ENCODE data around the gene COX5A. TPM values are rescaled to one million over a fixed set of nuclear protein-coding genes. Genes with fewer than 3 reads are reported as not detected.

COX5A gene
- 100 to 1,000 TPM; 817 to 989 TPM for total RNA-seq
- long read RNA-seq, transcript COX5A-201 (5 exons, 1,268 nt), result major isoform, 80 of 87 reads
- long read RNA-seq, partial matches to known transcripts, result 1 of 87 reads
- long read RNA-seq, other reads (novel, unspliced or antisense), result 2 of 87 reads

- intact Hi-C loops (cut with DNase I), result loop anchor here in 1 of 2 donors (5.0 kb wide), 1 partner anchor 155 kb away; the partner anchor contains the start of gene CSK
- DNase-seq (peak; percentile 95), ATAC-seq (peak; percentile 99)
These were observed at the start of gene COX5A for GRCh38 chr15:74937590-74938371. TSS of gene COX5A (minus strand) at chr15:74938073. CDS start at chr15:74938014, 59 bp downstream.

GRCh38 chr15:74983725-74984231 is 45.9 kb upstream of the COX5A start:
- DNase-seq (no peak), ATAC-seq (no peak)
- intact Hi-C loops (cut with DNase I), result no loop called here

- ATAC-seq, result no peak
- intact Hi-C loops (cut with DNase I), result no loop called here
- DNase-seq, result no peak
These were observed 44.3 kb upstream of the COX5A start for GRCh38 chr15:74982183-74982582.

- DNase-seq, result no peak
- intact Hi-C loops (cut with DNase I), result no loop called here
- ATAC-seq, result no peak
These were observed 40.6 kb upstream of the COX5A start for GRCh38 chr15:74978503-74978902.

- DNase-seq, result no peak
- ATAC-seq, result no peak
- intact Hi-C loops (cut with DNase I), result no loop called here
These were observed 40.2 kb upstream of the COX5A start for GRCh38 chr15:74978077-74978476.

- intact Hi-C loops (cut with DNase I), result no loop called here
- ATAC-seq (no peak), DNase-seq (no peak)
These were observed 39.7 kb upstream of the COX5A start for GRCh38 chr15:74977599-74977998.

- ATAC-seq (no peak), DNase-seq (no peak)
- intact Hi-C loops (cut with DNase I), result no loop called here
These were observed 38.3 kb upstream of the COX5A start for GRCh38 chr15:74976159-74976558.

- ATAC-seq (no peak), DNase-seq (no peak)
- intact Hi-C loops (cut with DNase I), result no loop called here
These were observed 29.8 kb upstream of the COX5A start for GRCh38 chr15:74967670-74968069.

- intact Hi-C loops (cut with DNase I), result no loop called here
- ATAC-seq, result peak; percentile 23 to 30
- DNase-seq, result no peak
These were observed 26.9 kb upstream of the COX5A start for GRCh38 chr15:74964794-74965193.

GRCh38 chr15:74963213-74963612 is 25.3 kb upstream of the COX5A start:
- DNase-seq, result no peak
- no peak for ATAC-seq
- intact Hi-C loops (cut with DNase I), result no loop called here

- no peak for DNase-seq
- intact Hi-C loops (cut with DNase I), result no loop called here
- no peak for ATAC-seq
These were observed 24.8 kb upstream of the COX5A start for GRCh38 chr15:74962671-74963070.

GRCh38 chr15:74962219-74962618 is 24.3 kb upstream of the COX5A start:
- no peak for DNase-seq
- intact Hi-C loops (cut with DNase I), result no loop called here
- no peak for ATAC-seq

- intact Hi-C loops (cut with DNase I), result no loop called here
- DNase-seq, result no peak
- no peak for ATAC-seq
These were observed 23.7 kb upstream of the COX5A start for GRCh38 chr15:74961616-74962015.

- intact Hi-C loops (cut with DNase I), result no loop called here
- ATAC-seq, result no peak
- DNase-seq, result no peak
These were observed 23.2 kb upstream of the COX5A start for GRCh38 chr15:74960995-74961588.

- intact Hi-C loops (cut with DNase I), result no loop called here
- DNase-seq (no peak), ATAC-seq (no peak)
These were observed 22.4 kb upstream of the COX5A start for GRCh38 chr15:74960286-74960685.

GRCh38 chr15:74959586-74959939 is 21.7 kb upstream of the COX5A start:
- ATAC-seq (no peak), DNase-seq (no peak)
- intact Hi-C loops (cut with DNase I), result loop anchor here (10.0 kb wide), 1 partner anchor 325 kb away; no protein-coding TSS in a partner anchor

- intact Hi-C loops (cut with DNase I), result loop anchor here (10.0 kb wide), 1 partner anchor 324 kb away; no protein-coding TSS in a partner anchor
- DNase-seq (no peak), ATAC-seq (no peak)
These were observed 21.2 kb upstream of the COX5A start for GRCh38 chr15:74958908-74959585.

GRCh38 chr15:74958320-74958907 is 20.5 kb upstream of the COX5A start:
- DNase-seq, result peak; percentile 69
- intact Hi-C loops (cut with DNase I), result loop anchor here (10.0 kb wide), 1 partner anchor 324 kb away; no protein-coding TSS in a partner anchor
- peak; percentile 4 to 12 for ATAC-seq

- DNase-seq (no peak), ATAC-seq (no peak)
- intact Hi-C loops (cut with DNase I), result loop anchor here (10.0 kb wide), 1 partner anchor 323 kb away; no protein-coding TSS in a partner anchor
These were observed 19.7 kb upstream of the COX5A start for GRCh38 chr15:74957476-74958035.
